Activated CD8-positive, alpha-beta memory T cell treated with anti-CD3 and anti-CD28 coated beads for 48 hours (primary cell): ENCODE data around the gene TTPAL.
"Not testable (repeated sequence)": the region's sequence is repeated elsewhere in the genome, so short reads cannot be mapped to it uniquely, and the experiment has no call there.

ENCODE experiments used
- DNase-seq, 3 experiments: peaks; one replicate each; pipeline ENCODE4 v3.0.0-alpha.2; 2020; ENCODE audit warnings: low read depth in 2 of 3, low spot score in 2 of 3

TTPAL gene

GRCh38 chr20:44467289-44467883 lies 8.3 kb upstream of the TTPAL start:
- DNase-seq = no peak

- no peak for DNase-seq
Measured at GRCh38 chr20:44468044-44468782, 7.5 kb upstream of the TTPAL start.

GRCh38 chr20:44470327-44470726 lies 5.3 kb upstream of the TTPAL start:
- no peak for DNase-seq

- no peak for DNase-seq
Measured at GRCh38 chr20:44471481-44471882, 4.2 kb upstream of the TTPAL start.

GRCh38 chr20:44472283-44472682 lies 3.4 kb upstream of the TTPAL start:
- DNase-seq = not testable (repeated sequence)

- no peak for DNase-seq
Measured at GRCh38 chr20:44475372-44475693, 341 bp upstream of the TTPAL start.

GRCh38 chr20:44477151-44477550 lies 1.5 kb downstream of the TTPAL start:
- no peak for DNase-seq

- no peak for DNase-seq
Measured at GRCh38 chr20:44478206-44478605, 2.5 kb downstream of the TTPAL start.

GRCh38 chr20:44479643-44480042 lies 4.0 kb downstream of the TTPAL start:
- no peak for DNase-seq

- no peak for DNase-seq
Measured at GRCh38 chr20:44480097-44480496, 4.4 kb downstream of the TTPAL start.

- no peak for DNase-seq
Measured at GRCh38 chr20:44481719-44482416, 6.2 kb downstream of the TTPAL start.

- DNase-seq = no peak
Measured at GRCh38 chr20:44483112-44483511, 7.4 kb downstream of the TTPAL start.

GRCh38 chr20:44485078-44485829 lies 9.6 kb downstream of the TTPAL start:
- DNase-seq = no peak

- no peak for DNase-seq
Measured at GRCh38 chr20:44485830-44486198, 10.1 kb downstream of the TTPAL start.

GRCh38 chr20:44488551-44488950 lies 12.9 kb downstream of the TTPAL start:
- no peak for DNase-seq

- no peak for DNase-seq
Measured at GRCh38 chr20:44489223-44489622, 13.5 kb downstream of the TTPAL start.

GRCh38 chr20:44489931-44490330 lies 14.3 kb downstream of the TTPAL start:
- DNase-seq = no peak

- no peak for DNase-seq
Measured at GRCh38 chr20:44491635-44492395, 16.1 kb downstream of the TTPAL start.

- DNase-seq = no peak
Measured at GRCh38 chr20:44494266-44494665, 18.6 kb downstream of the TTPAL start.

GRCh38 chr20:44494681-44495080 lies 19.0 kb downstream of the TTPAL start:
- no peak for DNase-seq

GRCh38 chr20:44495257-44495656 lies 19.6 kb downstream of the TTPAL start:
- DNase-seq = no peak
